ENCODE data around the gene SMIM5. TPM values are rescaled to one million over a fixed set of nuclear protein-coding genes. Genes with fewer than 3 reads are reported as not detected.
"Not testable (repeated sequence)": the region's sequence is repeated elsewhere in the genome, so short reads cannot be mapped to it uniquely, and the experiment has no call there.

The SMIM5 gene
- total and polyA plus RNA-seq, 4 donors = 0.05 to 2.1 (median 0.71) TPM

DNA sequence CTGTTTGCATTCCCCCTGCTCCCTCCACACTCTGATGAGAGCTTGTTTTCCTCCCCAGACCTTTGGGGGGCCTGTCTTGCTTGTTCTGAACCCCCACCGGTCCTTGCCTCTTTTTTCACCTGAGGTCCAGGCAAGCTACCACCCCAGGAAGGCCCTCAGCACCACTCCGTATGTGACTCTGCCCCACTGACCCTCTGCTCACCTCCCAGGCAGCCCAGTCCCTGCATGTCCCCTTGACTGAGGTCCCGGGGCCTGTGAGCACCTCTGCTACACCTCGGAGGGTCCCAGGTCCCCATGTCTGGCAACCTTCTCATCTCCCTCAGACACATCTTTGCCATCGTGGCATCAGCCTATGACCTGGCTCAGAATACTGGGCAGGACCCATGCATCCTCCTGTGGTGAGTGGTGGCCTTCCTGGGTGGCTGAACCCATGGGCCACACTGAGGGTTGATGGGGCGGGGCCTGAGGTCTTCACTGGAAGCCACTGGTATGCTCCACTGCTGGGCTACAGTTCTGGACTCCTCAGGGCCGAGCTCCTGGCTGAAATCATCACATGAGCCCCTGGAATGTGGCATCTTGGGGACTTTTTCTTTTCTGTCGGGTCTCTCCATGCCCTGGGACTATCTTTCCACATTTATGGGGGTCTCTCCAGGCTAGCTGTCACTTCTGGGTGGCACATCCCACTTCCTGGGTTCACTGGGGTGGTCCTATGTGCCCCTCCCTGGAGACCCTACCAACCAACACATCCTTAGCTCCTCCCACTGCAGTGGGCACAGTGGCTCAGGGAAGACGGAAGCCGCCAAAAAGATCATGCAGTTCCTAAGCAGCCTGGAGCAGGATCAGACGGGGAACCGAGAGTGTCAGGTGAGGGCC, 42.1 kb upstream of the SMIM5 start:
- Histone ChIP-seq H3K9me3 (ENCODE audit: control insufficient read depth, low read length) (no peaks in the 10 kb centered on the region), H3K27ac (ENCODE audit: low read depth in 1 of 2, low read length in 2 of 2) (no peak overlapping the region), H3K4me3 (ENCODE audit: low read length in 2 of 2) (no peak overlapping the region), H3K27me3 (ENCODE audit: control insufficient read depth in 1 of 2, insufficient read depth in 2 of 2, low read length in 1 of 2) (no peaks in the 10 kb centered on the region), H3K4me1 (ENCODE audit: control insufficient read depth in 1 of 2, insufficient read depth in 2 of 2, low read length in 2 of 2) (no peaks in the 10 kb centered on the region), H3K36me3 (ENCODE audit: control insufficient read depth in 1 of 2, insufficient read depth in 2 of 2, low read length in 1 of 2) (no peaks in the 10 kb centered on the region)
- DNase-seq (no peak), ATAC-seq (ENCODE audit: low FRiP score) (no peak)
- intact Hi-C loops (cut with DNase I) = no loop called here
- WGBS, 2 donors = 79% methylated on average over 12 of the region's 12 CpGs

DNA sequence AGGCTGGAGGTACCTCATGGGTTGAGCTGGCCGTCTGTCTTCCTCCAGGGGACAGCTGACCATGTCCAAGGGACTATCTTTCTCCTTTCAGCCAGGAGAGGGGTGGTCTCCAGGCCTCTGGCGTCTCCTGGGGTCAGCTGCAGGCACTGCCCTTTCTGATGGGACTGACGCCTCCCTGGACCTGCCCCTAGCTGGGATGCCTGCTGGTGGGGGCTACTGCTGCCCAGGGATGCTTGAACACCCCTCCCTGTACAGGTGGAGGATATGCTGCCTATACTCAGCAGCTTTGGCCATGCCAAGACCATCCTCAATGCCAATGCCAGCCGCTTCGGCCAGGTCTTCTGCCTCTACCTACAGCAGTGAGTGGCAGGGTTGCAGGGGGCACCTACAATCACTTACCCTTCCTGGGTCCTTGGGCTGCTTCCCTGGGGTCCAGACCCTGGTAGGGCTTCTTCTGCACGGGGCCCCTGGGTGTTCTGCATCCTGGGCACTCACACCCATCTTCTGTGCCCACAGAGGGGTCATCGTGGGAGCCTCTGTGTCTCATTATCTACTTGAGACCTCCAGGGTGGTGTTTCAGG, 41.4 kb upstream of the SMIM5 start:
- Histone ChIP-seq H3K27me3 (ENCODE audit: control insufficient read depth in 1 of 2, insufficient read depth in 2 of 2, low read length in 1 of 2) (no peaks in the 10 kb centered on the region), H3K9me3 (ENCODE audit: control insufficient read depth, low read length) (no peaks in the 10 kb centered on the region), H3K4me1 (ENCODE audit: control insufficient read depth in 1 of 2, insufficient read depth in 2 of 2, low read length in 2 of 2) (no peaks in the 10 kb centered on the region), H3K36me3 (ENCODE audit: control insufficient read depth in 1 of 2, insufficient read depth in 2 of 2, low read length in 1 of 2) (no peaks in the 10 kb centered on the region), H3K4me3 (ENCODE audit: low read length in 2 of 2) (no peak overlapping the region), H3K27ac (ENCODE audit: low read depth in 1 of 2, low read length in 2 of 2) (no peak overlapping the region)
- no peak for ATAC-seq (ENCODE audit: low FRiP score)
- WGBS, 2 donors = 86 to 89% methylated on average over 7 of the region's 7 CpGs
- DNase-seq = no peak
- intact Hi-C loops (cut with DNase I) = no loop called here

GRCh38 chr17:75592348-75593020, 40.8 kb upstream of the SMIM5 start:
- WGBS, 2 donors = 88% methylated on average over 17 of the region's 17 CpGs
- DNase-seq (no peak), ATAC-seq (ENCODE audit: low FRiP score) (no peak)
- no peak overlapping the region for H3K27ac ChIP-seq (ENCODE audit: low read depth in 1 of 2, low read length in 2 of 2)
- intact Hi-C loops (cut with DNase I) = no loop called here
- H3K36me3 ChIP-seq (ENCODE audit: control insufficient read depth in 1 of 2, insufficient read depth in 2 of 2, low read length in 1 of 2) = no peaks in the 10 kb centered on the region
- no peak overlapping the region for H3K4me3 ChIP-seq (ENCODE audit: low read length in 2 of 2)
- no peaks in the 10 kb centered on the region for H3K4me1 ChIP-seq (ENCODE audit: control insufficient read depth in 1 of 2, insufficient read depth in 2 of 2, low read length in 2 of 2)
- no peaks in the 10 kb centered on the region for H3K9me3 ChIP-seq (ENCODE audit: control insufficient read depth, low read length)
- H3K27me3 ChIP-seq (ENCODE audit: control insufficient read depth in 1 of 2, insufficient read depth in 2 of 2, low read length in 1 of 2) = no peaks in the 10 kb centered on the region

DNA sequence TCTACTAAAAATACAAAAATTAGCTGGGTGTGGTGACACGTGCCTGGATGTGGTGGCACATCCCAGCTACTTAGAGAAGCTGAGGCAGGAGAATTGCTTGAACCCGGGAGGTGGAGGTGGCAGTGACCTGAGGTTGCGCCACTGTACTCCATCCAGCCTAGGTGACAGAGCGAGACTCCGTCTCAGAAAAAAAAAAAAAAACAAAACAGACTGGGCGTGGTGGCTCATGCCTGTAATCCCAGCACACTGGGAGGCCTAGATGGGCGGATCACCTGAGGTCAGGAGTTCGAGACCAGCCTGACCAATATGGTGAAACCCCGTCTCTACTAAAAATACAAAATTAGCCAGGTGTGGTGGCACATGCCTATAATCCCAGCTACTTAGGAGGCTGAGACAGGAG, 39.8 kb upstream of the SMIM5 start:
- DNase-seq; H3K4me1 ChIP-seq (ENCODE audit: control insufficient read depth in 1 of 2, insufficient read depth in 2 of 2, low read length in 2 of 2); ATAC-seq (ENCODE audit: low FRiP score); H3K27ac ChIP-seq (ENCODE audit: low read depth in 1 of 2, low read length in 2 of 2); H3K4me3 ChIP-seq (ENCODE audit: low read length in 2 of 2); H3K36me3 ChIP-seq (ENCODE audit: control insufficient read depth in 1 of 2, insufficient read depth in 2 of 2, low read length in 1 of 2); H3K9me3 ChIP-seq (ENCODE audit: control insufficient read depth, low read length); intact Hi-C loops (cut with DNase I); H3K27me3 ChIP-seq (ENCODE audit: control insufficient read depth in 1 of 2, insufficient read depth in 2 of 2, low read length in 1 of 2): not testable (repeated sequence)
- 89 to 92% methylated on average over 9 of the region's 9 CpGs for WGBS, 2 donors

DNA sequence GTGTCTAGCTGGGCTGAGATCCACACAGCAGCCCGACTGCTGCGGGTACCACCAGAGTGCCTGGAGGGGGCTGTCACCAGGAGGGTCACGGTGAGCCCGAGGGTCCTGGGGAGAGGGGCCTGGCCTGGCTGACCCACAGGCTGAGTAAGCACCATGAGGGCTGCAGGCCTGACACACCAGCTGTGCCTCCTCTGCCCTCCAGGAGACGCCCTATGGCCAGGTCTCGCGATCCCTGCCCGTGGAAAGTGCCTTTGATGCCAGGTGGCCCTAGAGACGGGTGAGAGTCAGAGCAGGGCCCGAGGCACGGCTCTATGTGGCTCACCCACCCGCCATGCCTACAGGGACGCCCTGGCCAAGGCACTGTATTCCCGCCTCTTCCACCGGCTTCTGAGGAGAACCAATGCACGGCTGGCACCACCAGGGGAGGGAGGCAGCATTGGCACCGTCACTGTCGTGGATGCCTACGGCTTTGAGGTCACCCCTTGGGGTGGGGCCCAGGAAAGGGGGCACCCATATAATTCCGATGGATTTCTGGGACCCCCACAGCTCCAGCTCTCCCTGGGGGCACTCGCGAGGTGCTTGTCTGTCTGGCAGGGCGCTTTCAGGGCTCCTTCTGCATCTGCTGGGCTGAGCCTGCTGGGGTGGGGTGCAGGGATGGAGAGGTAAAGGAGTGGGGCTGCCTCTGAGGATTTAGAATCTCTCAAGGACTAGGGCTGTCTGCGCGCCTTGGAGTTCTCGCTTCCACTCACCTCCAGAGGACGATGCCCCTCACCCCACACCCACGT, 38.5 kb upstream of the SMIM5 start:
- Histone ChIP-seq H3K27me3 (ENCODE audit: control insufficient read depth in 1 of 2, insufficient read depth in 2 of 2, low read length in 1 of 2) (no peaks in the 10 kb centered on the region), H3K27ac (ENCODE audit: low read depth in 1 of 2, low read length in 2 of 2) (no peak overlapping the region), H3K4me1 (ENCODE audit: control insufficient read depth in 1 of 2, insufficient read depth in 2 of 2, low read length in 2 of 2) (no peaks in the 10 kb centered on the region), H3K36me3 (ENCODE audit: control insufficient read depth in 1 of 2, insufficient read depth in 2 of 2, low read length in 1 of 2) (no peaks in the 10 kb centered on the region), H3K9me3 (ENCODE audit: control insufficient read depth, low read length) (no peaks in the 10 kb centered on the region), H3K4me3 (ENCODE audit: low read length in 2 of 2) (no peak overlapping the region)
- DNase-seq (no peak), ATAC-seq (ENCODE audit: low FRiP score) (no peak)
- WGBS, 2 donors = 58 to 60% methylated on average over 28 of the region's 28 CpGs
- intact Hi-C loops (cut with DNase I) = no loop called here

GRCh38 chr17:75595284-75595919, 37.8 kb upstream of the SMIM5 start:
- Histone ChIP-seq H3K27me3 (ENCODE audit: control insufficient read depth in 1 of 2, insufficient read depth in 2 of 2, low read length in 1 of 2) (no peaks in the 10 kb centered on the region), H3K36me3 (ENCODE audit: control insufficient read depth in 1 of 2, insufficient read depth in 2 of 2, low read length in 1 of 2) (no peaks in the 10 kb centered on the region), H3K27ac (ENCODE audit: low read depth in 1 of 2, low read length in 2 of 2) (no peak overlapping the region), H3K9me3 (ENCODE audit: control insufficient read depth, low read length) (no peaks in the 10 kb centered on the region), H3K4me3 (ENCODE audit: low read length in 2 of 2) (no peak overlapping the region), H3K4me1 (ENCODE audit: control insufficient read depth in 1 of 2, insufficient read depth in 2 of 2, low read length in 2 of 2) (no peaks in the 10 kb centered on the region)
- ATAC-seq (ENCODE audit: low FRiP score) (no peak), DNase-seq (no peak)
- 66 to 69% methylated on average over 13 of the region's 13 CpGs for WGBS, 2 donors
- intact Hi-C loops (cut with DNase I) = no loop called here

DNA sequence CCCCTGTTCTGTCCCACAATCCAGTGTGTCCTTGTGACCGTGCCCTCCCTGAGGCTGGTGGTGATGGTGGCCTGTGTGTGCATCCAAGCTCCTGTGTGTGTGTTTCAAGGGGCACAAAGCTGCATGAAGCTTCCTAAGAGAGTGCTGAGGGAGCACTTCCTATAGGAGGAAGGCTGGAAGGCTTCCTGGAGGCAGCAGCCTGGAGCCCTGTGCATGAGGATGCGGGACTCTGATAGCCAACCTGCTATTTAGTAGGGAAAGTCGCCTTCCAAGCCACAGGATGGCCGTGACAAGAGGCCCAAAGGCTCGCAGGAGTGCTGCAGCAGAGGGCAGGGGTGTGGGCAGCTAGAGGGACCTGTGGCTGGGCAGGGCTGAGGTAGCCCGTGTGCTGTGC, 37.3 kb upstream of the SMIM5 start:
- DNase-seq (no peak), ATAC-seq (ENCODE audit: low FRiP score) (no peak)
- Histone ChIP-seq H3K9me3 (ENCODE audit: control insufficient read depth, low read length) (no peaks in the 10 kb centered on the region), H3K27ac (ENCODE audit: low read depth in 1 of 2, low read length in 2 of 2) (no peak overlapping the region), H3K27me3 (ENCODE audit: control insufficient read depth in 1 of 2, insufficient read depth in 2 of 2, low read length in 1 of 2) (no peaks in the 10 kb centered on the region), H3K4me1 (ENCODE audit: control insufficient read depth in 1 of 2, insufficient read depth in 2 of 2, low read length in 2 of 2) (no peaks in the 10 kb centered on the region), H3K36me3 (ENCODE audit: control insufficient read depth in 1 of 2, insufficient read depth in 2 of 2, low read length in 1 of 2) (no peaks in the 10 kb centered on the region), H3K4me3 (ENCODE audit: low read length in 2 of 2) (no peak overlapping the region)
- intact Hi-C loops (cut with DNase I) = no loop called here
- 77 to 78% methylated on average over 6 of the region's 6 CpGs for WGBS, 2 donors

DNA sequence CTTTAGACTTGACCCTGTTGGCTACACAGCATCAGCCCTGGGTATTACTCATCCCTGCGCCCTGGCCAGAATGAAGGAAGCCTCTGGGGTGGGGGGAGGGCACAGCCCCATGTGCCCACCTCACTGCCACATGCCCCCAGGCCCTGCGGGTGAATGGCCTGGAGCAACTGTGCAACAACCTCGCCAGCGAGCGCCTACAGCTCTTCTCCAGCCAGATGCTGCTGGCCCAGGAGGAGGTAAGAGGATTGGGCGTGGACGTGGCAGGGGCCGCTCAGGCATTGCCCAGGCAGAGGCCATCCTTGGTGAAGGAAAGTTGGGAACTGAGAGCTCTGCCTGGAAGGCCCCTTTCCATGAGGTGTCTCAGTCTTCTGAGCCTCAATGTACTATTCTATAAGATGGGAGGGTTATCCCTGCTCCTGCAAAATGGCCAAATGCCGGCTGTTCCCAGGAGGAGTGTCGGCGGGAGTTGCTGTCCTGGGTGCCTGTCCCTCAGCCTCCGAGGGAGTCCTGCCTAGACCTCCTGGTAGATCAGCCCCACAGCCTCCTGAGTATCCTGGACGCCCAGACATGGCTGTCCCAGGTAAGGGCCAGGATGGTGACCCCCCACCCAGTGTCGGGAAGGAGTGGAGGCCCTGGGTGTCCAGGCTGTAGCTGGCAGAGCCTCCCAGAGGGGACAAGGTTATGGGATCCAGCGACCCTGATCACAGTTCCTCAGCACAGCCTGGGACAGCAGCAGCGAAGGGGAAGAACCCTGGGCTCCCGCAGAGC, 36.7 kb upstream of the SMIM5 start:
- H3K36me3 ChIP-seq (ENCODE audit: control insufficient read depth in 1 of 2, insufficient read depth in 2 of 2, low read length in 1 of 2) = no peaks in the 10 kb centered on the region
- H3K4me3 ChIP-seq (ENCODE audit: low read length in 2 of 2) = no peak overlapping the region
- H3K9me3 ChIP-seq (ENCODE audit: control insufficient read depth, low read length) = no peaks in the 10 kb centered on the region
- H3K4me1 ChIP-seq (ENCODE audit: control insufficient read depth in 1 of 2, insufficient read depth in 2 of 2, low read length in 2 of 2) = no peaks in the 10 kb centered on the region
- no peaks in the 10 kb centered on the region for H3K27me3 ChIP-seq (ENCODE audit: control insufficient read depth in 1 of 2, insufficient read depth in 2 of 2, low read length in 1 of 2)
- H3K27ac ChIP-seq (ENCODE audit: low read depth in 1 of 2, low read length in 2 of 2) = no peak overlapping the region
- intact Hi-C loops (cut with DNase I) = no loop called here
- ATAC-seq (ENCODE audit: low FRiP score) (no peak), DNase-seq (no peak)
- WGBS, 2 donors = 76 to 83% methylated on average over 17 of the region's 17 CpGs
